GM12891 (cell line): ENCODE data around the gene GAS2.

Experiments
- PAX5 ChIP-seq: IDR thresholded peaks from 2 replicates; pipeline ENCODE4 v1.6.1; 2011; ENCODE audit warnings: low read length, moderate library complexity, mild to moderate bottlenecking; ENCODE audit not compliant: insufficient read depth, severe bottlenecking
- POLR2A ChIP-seq: IDR thresholded peaks from 2 replicates; pipeline ENCODE4 v1.6.1; 2011; ENCODE audit warnings: low read depth, low read length, control low read depth
- POLR2AphosphoS5 ChIP-seq: IDR thresholded peaks from 2 replicates; pipeline ENCODE4 v1.6.1; 2011; ENCODE audit warnings: low read depth, low read length, control low read depth
- SPI1 ChIP-seq: IDR thresholded peaks from 2 replicates; pipeline ENCODE4 v1.6.1; 2011; ENCODE audit warnings: low read depth, low read length, control low read depth
- TAF1 ChIP-seq: IDR thresholded peaks from 2 replicates; pipeline ENCODE4 v1.6.1; 2011; ENCODE audit warnings: low read depth, low read length, control low read depth

DNA sequence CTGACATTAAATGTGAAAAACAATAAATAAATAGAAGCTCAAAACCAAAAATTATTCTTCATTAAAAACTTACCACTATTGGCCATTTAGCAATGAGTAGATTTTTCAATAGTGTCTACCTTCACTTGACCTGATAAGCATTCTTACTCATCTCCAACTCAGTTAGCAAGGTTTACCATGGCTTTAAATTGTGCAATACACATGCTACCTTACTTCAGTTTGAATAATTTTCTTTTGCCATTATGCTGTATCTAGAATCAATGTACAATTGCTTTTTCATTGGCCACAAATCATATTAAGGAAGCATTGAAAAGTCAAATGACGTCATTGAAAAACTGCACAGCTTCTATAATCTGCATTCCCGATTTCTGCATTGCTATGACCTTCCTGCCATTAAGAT is 98.3 kb downstream of the GAS2 start:
- TF ChIP-seq SPI1 (no peak), POLR2AphosphoS5 (no peak), POLR2A (no peak), TAF1 (no peak), PAX5 (no peak)
